B cell (primary cell): Measurements from ENCODE around the gene RBM25. TPM values are rescaled to one million over a fixed set of nuclear protein-coding genes. Genes with fewer than 3 reads are reported as not detected.

Experiments
- ATAC-seq: fragments of 200-7000 bp; cut with Tn5 transposase; one replicate; pipeline ENCODE4 v1.10.0; 2021; ENCODE audit warnings: low read depth, mild to moderate bottlenecking, moderate number of reproducible peaks, moderate library complexity
- CTCF ChIA-PET: fragments of 350-600 bp; sonication (Branson Sonifier 250); formaldehyde crosslinking; loops from one replicate; lab custom pipeline; 2021; ENCODE audit warnings: antibody characterized with exemption, inconsistent platforms; lab: Charles Lee
- POLR2A ChIA-PET: fragments of 350-600 bp; sonication (Branson Sonifier 250); formaldehyde crosslinking; loops from one replicate; lab custom pipeline; 2021; ENCODE audit warnings: antibody characterized with exemption; lab: Charles Lee
- DNase-seq: peaks from one replicate; pipeline ENCODE4 v3.0.0; 2013
- H2AFZ ChIP-seq: 2 replicates; pipeline ENCODE4 v1.6.1; 2012; ENCODE audit warnings: mild to moderate bottlenecking, low read depth, low read length; ENCODE audit not compliant: insufficient read depth, poor library complexity, severe bottlenecking
- H3K27ac ChIP-seq, 2 donors: 1 replicate in 1 of 2; 2 replicates in 1 of 2; pipeline ENCODE4 v1.5.1; 2012 to 2013; ENCODE audit warnings: low read length in 2 of 2, mild to moderate bottlenecking in 2 of 2, moderate library complexity in 1 of 2
- H3K27me3 ChIP-seq, 4 experiments: fragments of 200-600 bp in 1 of 4; sonication (generic) in 1 of 4; replicated peaks in 1 of 4; 1 replicate in 2 of 4; 2 replicates in 2 of 4; pipeline versions ENCODE4 v1.6.1 to v1.7.0; 2013 to 2016; ENCODE audit warnings: low read length in 3 of 4, mild to moderate bottlenecking in 2 of 4, mixed read lengths in 1 of 4, moderate library complexity in 1 of 4; ENCODE audit not compliant: insufficient read depth in 4 of 4, control insufficient read depth in 3 of 4; ENCODE audit errors: control extremely low read depth in 1 of 4
- H3K36me3 ChIP-seq, 2 experiments: replicated peaks in 1 of 2; 1 replicate in 1 of 2; 2 replicates in 1 of 2; pipeline versions ENCODE4 v1.6.1 to v1.7.1; 2013; ENCODE audit warnings: low read length in 1 of 2; ENCODE audit not compliant: insufficient read depth in 2 of 2, control insufficient read depth in 1 of 2; ENCODE audit errors: control extremely low read depth in 1 of 2, extremely low read depth in 1 of 2
- H3K4me1 ChIP-seq, 2 donors: fragments of 200-600 bp in 1 of 2; sonication (generic) in 1 of 2; 1 replicate in 1 of 2; 2 replicates in 1 of 2; pipeline versions ENCODE4 v1.5.1 to v1.6.1; 2013 to 2017; ENCODE audit warnings: low read length in 2 of 2; ENCODE audit not compliant: control insufficient read depth in 2 of 2, insufficient read depth in 2 of 2
- H3K4me2 ChIP-seq: replicated peaks from 2 replicates; pipeline ENCODE3; 2012; ENCODE audit warnings: mild to moderate bottlenecking, low read depth, low read length; ENCODE audit not compliant: poor library complexity, severe bottlenecking
- H3K4me3 ChIP-seq, 5 experiments: fragments of 200-600 bp in 1 of 5; sonication (generic) in 1 of 5; 1 replicate in 3 of 5; 2 replicates in 2 of 5; pipeline versions ENCODE4 v1.5.1 to v1.7.0; 2011 to 2016; ENCODE audit warnings: low read length in 4 of 5, mild to moderate bottlenecking in 4 of 5, low read depth in 2 of 5, control low read depth in 1 of 5, moderate library complexity in 1 of 5; ENCODE audit not compliant: insufficient read depth in 1 of 5; ENCODE audit errors: control extremely low read depth in 1 of 5, extremely low read depth in 1 of 5
- H3K79me2 ChIP-seq: fragments of 200-600 bp; sonication (generic); one replicate; pipeline ENCODE4 v1.6.0; 2016; ENCODE audit warnings: low read length; ENCODE audit not compliant: control insufficient read depth, insufficient read depth
- H3K9ac ChIP-seq: fragments of 200-600 bp; sonication (generic); 2 replicates; pipeline ENCODE4 v1.6.1; 2017; ENCODE audit warnings: mild to moderate bottlenecking, low read length, moderate library complexity
- H3K9me3 ChIP-seq, 3 donors: one replicate each; pipeline versions ENCODE4 v1.6.1 to v1.7.1; 2013; ENCODE audit warnings: low read length in 2 of 3; ENCODE audit not compliant: control insufficient read depth in 2 of 3, insufficient read depth in 1 of 3; ENCODE audit errors: control extremely low read depth in 1 of 3
- H4K20me1 ChIP-seq: 2 replicates; pipeline ENCODE4 v1.6.0; 2012; ENCODE audit warnings: mild to moderate bottlenecking, low read length; ENCODE audit not compliant: insufficient read depth, control insufficient read depth, poor library complexity, severe bottlenecking
- H3K27ac Mint-ChIP-seq: one replicate; pipeline ENCODE4 v1.8.0; 2021; ENCODE audit warnings: mixed read lengths
- H3K27me3 Mint-ChIP-seq: one replicate; pipeline ENCODE4 v1.8.0; 2021; ENCODE audit warnings: mixed read lengths
- H3K4me1 Mint-ChIP-seq: one replicate; pipeline ENCODE4 v1.8.0; 2021; ENCODE audit warnings: mixed read lengths
- H3K4me3 Mint-ChIP-seq: one replicate; pipeline ENCODE4 v1.8.0; 2021; ENCODE audit warnings: mixed read lengths
- H3K9me3 Mint-ChIP-seq: one replicate; pipeline ENCODE4 v1.8.0; 2022; ENCODE audit warnings: mixed read lengths; ENCODE audit not compliant: insufficient read depth
- CTCF ChIP-seq: fragments of 200-600 bp; IDR thresholded peaks from one replicate; pipeline ENCODE4 v1.8.0; 2022; ENCODE audit warnings: antibody characterized with exemption, mild to moderate bottlenecking
- EZH2 ChIP-seq: IDR thresholded peaks from 2 replicates; pipeline ENCODE4 v1.6.1; 2012; ENCODE audit warnings: borderline replicate concordance, low read depth, mild to moderate bottlenecking, moderate library complexity, low read length; ENCODE audit not compliant: insufficient read depth, poor library complexity, severe bottlenecking
- WGBS: methylation state at CpG from one replicate; pipeline ENCODE4 v1.1.5; 2013; ENCODE audit warnings: missing lambda C conversion rate; ENCODE audit not compliant: insufficient coverage; 5-methylcytosine and 5-hydroxymethylcytosine counted together
- intact Hi-C: fragments of 100-400 bp; cut with micrococcal nuclease; formaldehyde crosslinking; loops from one replicate; pipeline ENCODE4 v1.10.0; 2022
- polyA plus RNA-seq: library from polyadenylated mRNA; depleted of rRNA; stranded (reverse); fragments of >200 nt; gene quantifications from 2 replicates; pipeline ENCODE4 v1.2.3, GENCODE V29; 2012
- total RNA-seq, 2 donors: library from RNA; stranded (reverse); fragments of 120-200 nt in 1 of 2; gene quantifications; 1 replicate in 1 of 2; 2 replicates in 1 of 2; pipeline versions ENCODE4 v1.2.3 to v1.2.4, GENCODE V29; 2013 to 2022

The RBM25 gene
- total and polyA plus RNA-seq, 2 donors (not counting 1 experiment from before 2014, with no cell fraction given): 20.2 to 137 TPM

DNA sequence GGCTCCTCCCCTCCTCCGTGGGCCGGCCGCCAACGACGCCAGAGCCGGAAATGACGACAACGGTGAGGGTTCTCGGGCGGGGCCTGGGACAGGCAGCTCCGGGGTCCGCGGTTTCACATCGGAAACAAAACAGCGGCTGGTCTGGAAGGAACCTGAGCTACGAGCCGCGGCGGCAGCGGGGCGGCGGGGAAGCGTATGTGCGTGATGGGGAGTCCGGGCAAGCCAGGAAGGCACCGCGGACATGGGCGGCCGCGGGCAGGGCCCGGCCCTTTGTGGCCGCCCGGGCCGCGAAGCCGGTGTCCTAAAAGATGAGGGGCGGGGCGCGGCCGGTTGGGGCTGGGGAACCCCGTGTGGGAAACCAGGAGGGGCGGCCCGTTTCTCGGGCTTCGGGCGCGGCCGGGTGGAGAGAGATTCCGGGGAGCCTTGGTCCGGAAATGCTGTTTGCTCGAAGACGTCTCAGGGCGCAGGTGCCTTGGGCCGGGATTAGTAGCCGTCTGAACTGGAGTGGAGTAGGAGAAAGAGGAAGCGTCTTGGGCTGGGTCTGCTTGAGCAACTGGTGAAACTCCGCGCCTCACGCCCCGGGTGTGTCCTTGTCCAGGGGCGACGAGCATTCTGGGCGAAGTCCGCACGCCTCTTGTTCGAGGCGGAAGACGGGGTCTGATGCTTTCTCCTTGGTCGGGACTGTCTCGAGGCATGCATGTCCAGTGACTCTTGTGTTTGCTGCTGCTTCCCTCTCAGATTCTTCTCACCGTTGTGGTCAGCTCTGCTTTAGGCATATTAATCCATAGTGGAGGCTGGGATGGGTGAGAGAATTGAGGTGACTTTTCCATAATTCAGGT, 78.3 kb downstream of the RBM25 start, which contains the start of gene PSEN1:
TSS of gene PSEN1 (plus strand) at position 121 of the 839 bp plus-strand sequence. CDS start 11,513 bp downstream, outside the sequence.
- Histone ChIP-seq H4K20me1 (peaks cover 25% of the 10 kb centered on the region), H3K9ac (peak within 1 kb of the TSS; percentile 99), H3K4me1 (peaks cover 13 to 16% of the 10 kb centered on the region in 2 donors), H3K4me2 (peak within 1 kb of the TSS; percentile 82), H3K79me2 (peaks cover 49% of the 10 kb centered on the region), H2AFZ (peak within 1 kb of the TSS; percentile 72), H3K27ac (peak within 1 kb of the TSS; percentile 80 to 100), H3K27me3 (no peaks in the 10 kb centered on the region), H3K36me3 (peaks cover 3% of the 10 kb centered on the region in 2 experiments), H3K9me3 (peaks cover 0 to 18% (median 0%) of the 10 kb centered on the region in 3 donors), H3K4me3 (peak within 1 kb of the TSS; percentile 65 to 98 (median 90))
- TF ChIP-seq EZH2: no peak
- TF ChIP-seq CTCF: no peak
- Mint-ChIP-seq H3K27me3 (no peaks in the 10 kb centered on the region), H3K27ac (peak within 1 kb of the TSS; percentile 94), H3K9me3 (peaks cover 7% of the 10 kb centered on the region), H3K4me1 (peaks cover 25% of the 10 kb centered on the region), H3K4me3 (peak within 1 kb of the TSS; percentile 94)
- DNase-seq: peak; percentile 99
- WGBS: under 1% methylated on average over 70 of the region's 71 CpGs
- intact Hi-C loops: loop anchor here (1.0 to 5.0 kb wide), 7 partner anchors 78 to 1266 kb away; partner anchors contain the start of genes COQ6, DCAF4, FAM161B and NUMB
- CTCF ChIA-PET: interaction anchor here (0.6 to 1.2 kb wide), 3 partner anchors 12 to 621 kb away, joined by 3 read pairs; no protein-coding TSS in a partner anchor
- ATAC-seq: peak; percentile 94
- POLR2A ChIA-PET: interaction anchor here (0.7 to 2.3 kb wide), 4 partner anchors 78 to 508 kb away, joined by 3 to 12 read pairs (median 5); partner anchors contain the start of genes RBM25, RIOX1 and ZFYVE1
